ENCODE data around the gene ECSCR. TPM values are rescaled to one million over a fixed set of nuclear protein-coding genes. Genes with fewer than 3 reads are reported as not detected.

The ECSCR gene
- total RNA-seq, 1 experiment from 2014 or later = 0.36 TPM

GRCh38 chr5:139458580-139459407 lies 3.7 kb downstream of the ECSCR start:
- TF ChIP-seq EZH2phosphoT487 (IDR thresholded peaks at IDR 0.05; ENCODE audit: borderline replicate concordance, low read length) = no peak
- TF ChIP-seq CTCF (conservative IDR thresholded peaks at IDR 0.05; ENCODE audit: low read depth, low read length) = no peak
- no peak for TF ChIP-seq EZH2 (IDR thresholded peaks at IDR 0.05; ENCODE audit: low read length, unreplicated experiment)
- H3K4me1 ChIP-seq (ENCODE audit: insufficient read depth, low read length) = peaks cover 6% of the 10 kb centered on the region; the same call in 1 of the 2 replicates
- no peaks in the 10 kb centered on the region for H3K9me3 ChIP-seq (ENCODE audit: low read length)
- H3K36me3 ChIP-seq (ENCODE audit: low read depth, low read length) = no peaks in the 10 kb centered on the region
- no peak overlapping the region for H3K27ac ChIP-seq (ENCODE audit: low read length)
- H3K79me2 ChIP-seq (ENCODE audit: low read length) = no peaks in the 10 kb centered on the region
- ChIA-PET POLR2A (ENCODE audit: unreplicated experiment) (interaction anchor here (0.7 kb wide), 1 partner anchor 27 kb away, joined by 15 read pairs; no protein-coding TSS in a partner anchor), CTCF (no interaction called here)
- ATAC-seq = peak; percentile 89
- peak overlapping the region; percentile 59 for H2AFZ ChIP-seq (ENCODE audit: low read length)
- no peaks in the 10 kb centered on the region for H3K27me3 ChIP-seq (ENCODE audit: low read length)
- no peak overlapping the region for H3K4me2 ChIP-seq (ENCODE audit: low read length)
- no peaks in the 10 kb centered on the region for H3F3A ChIP-seq (ENCODE audit: low read length, unreplicated experiment)
- BruUV-seq (replicated peaks) = no TSS peak
- intact Hi-C loops (cut with micrococcal nuclease) = no loop called here
- DNase-seq = peak; percentile 59
- no peaks in the 10 kb centered on the region for H4K20me1 ChIP-seq (ENCODE audit: low read length)
- no peak overlapping the region for H3K4me3 ChIP-seq (ENCODE audit: low read length)
- H3K9ac ChIP-seq (ENCODE audit: low read length) = no peak overlapping the region
- H3K9me2 ChIP-seq (replicated peaks; ENCODE audit: low read length) = no peaks in the 10 kb centered on the region

DNA sequence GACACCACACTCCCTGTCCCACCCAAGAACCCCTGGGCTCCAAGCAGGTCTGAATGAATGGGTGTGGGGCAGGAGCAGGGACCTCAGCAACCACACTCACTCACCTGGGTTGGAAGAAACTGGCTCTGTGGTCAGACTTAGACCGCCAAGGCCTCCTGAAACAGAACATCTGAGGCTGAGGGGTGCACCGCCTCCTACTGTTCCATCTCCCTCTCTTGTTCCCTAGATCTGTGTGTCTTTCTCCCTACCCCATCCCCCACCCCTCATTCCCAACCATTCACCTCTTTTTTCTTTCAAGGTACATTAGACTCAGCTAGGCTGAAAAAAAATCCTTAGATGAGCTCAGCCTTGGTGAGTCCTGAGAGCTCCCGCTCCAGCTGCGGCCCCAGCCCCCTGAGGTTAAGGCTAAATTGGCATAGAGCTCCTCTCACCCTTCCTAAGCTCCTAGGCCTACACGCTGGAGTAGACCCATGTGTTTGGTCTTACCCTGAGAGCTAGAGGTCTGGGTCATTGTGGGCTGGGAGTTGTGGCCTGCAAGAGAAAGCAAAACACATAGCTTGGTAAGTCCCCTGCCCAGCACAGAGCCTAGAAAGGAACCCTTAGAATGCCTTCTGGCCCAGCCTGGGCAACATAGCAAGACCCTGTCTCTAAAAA lies 4.8 kb downstream of the ECSCR start:
- no peaks in the 10 kb centered on the region for H3K27me3 ChIP-seq (ENCODE audit: low read length)
- H3K79me2 ChIP-seq (ENCODE audit: low read length) = no peaks in the 10 kb centered on the region
- no peak for DNase-seq
- POLR2A ChIA-PET (ENCODE audit: unreplicated experiment) = interaction anchor here (0.7 kb wide), 1 partner anchor 28 kb away, joined by 15 read pairs; no protein-coding TSS in a partner anchor
- intact Hi-C loops (cut with micrococcal nuclease) = no loop called here
- H3K9ac ChIP-seq (ENCODE audit: low read length) = no peak overlapping the region
- H3K4me2 ChIP-seq (ENCODE audit: low read length) = no peak overlapping the region
- no peak for TF ChIP-seq CTCF (conservative IDR thresholded peaks at IDR 0.05; ENCODE audit: low read depth, low read length)
- TF ChIP-seq EZH2 (IDR thresholded peaks at IDR 0.05; ENCODE audit: low read length, unreplicated experiment) = no peak
- TF ChIP-seq EZH2phosphoT487 (IDR thresholded peaks at IDR 0.05; ENCODE audit: borderline replicate concordance, low read length) = no peak
- H3K4me3 ChIP-seq (ENCODE audit: low read length) = no peak overlapping the region
- H3K9me2 ChIP-seq (replicated peaks; ENCODE audit: low read length) = no peaks in the 10 kb centered on the region
- H2AFZ ChIP-seq (ENCODE audit: low read length) = no peak overlapping the region
- H4K20me1 ChIP-seq (ENCODE audit: low read length) = no peaks in the 10 kb centered on the region
- H3K9me3 ChIP-seq (ENCODE audit: low read length) = no peaks in the 10 kb centered on the region
- H3K36me3 ChIP-seq (ENCODE audit: low read depth, low read length) = no peaks in the 10 kb centered on the region
- H3K4me1 ChIP-seq (ENCODE audit: insufficient read depth, low read length) = peaks cover 6% of the 10 kb centered on the region; the same call in 1 of the 2 replicates
- no peak for ATAC-seq
- CTCF ChIA-PET = no interaction called here
- H3F3A ChIP-seq (ENCODE audit: low read length, unreplicated experiment) = no peaks in the 10 kb centered on the region
- no TSS peak for BruUV-seq (replicated peaks)
- H3K27ac ChIP-seq (ENCODE audit: low read length) = no peak overlapping the region
